Esophagus squamous epithelium (tissue), 4 donors: ENCODE measurements around the gene NUDT1.

Experiments
- POLR2A ChIP-seq, 4 donors: fragments of 450-650 bp; IDR thresholded peaks; one replicate each; pipeline ENCODE4 v1.6.1; 2017; ENCODE audit warnings: antibody characterized with exemption in 4 of 4, mild to moderate bottlenecking in 4 of 4, moderate library complexity in 3 of 4
- TF ChIP-seq, protein P1 (sequence below), 6 experiments: fragments of 450-650 bp in 4 of 6; fragments of 200-600 bp in 2 of 6; sonication (generic) in 2 of 6; IDR thresholded peaks; one replicate each; pipeline ENCODE4 v1.5.1; 2016 to 2019; ENCODE audit warnings: antibody characterized with exemption in 6 of 6, mild to moderate bottlenecking in 4 of 6, moderate library complexity in 4 of 6

DNA sequence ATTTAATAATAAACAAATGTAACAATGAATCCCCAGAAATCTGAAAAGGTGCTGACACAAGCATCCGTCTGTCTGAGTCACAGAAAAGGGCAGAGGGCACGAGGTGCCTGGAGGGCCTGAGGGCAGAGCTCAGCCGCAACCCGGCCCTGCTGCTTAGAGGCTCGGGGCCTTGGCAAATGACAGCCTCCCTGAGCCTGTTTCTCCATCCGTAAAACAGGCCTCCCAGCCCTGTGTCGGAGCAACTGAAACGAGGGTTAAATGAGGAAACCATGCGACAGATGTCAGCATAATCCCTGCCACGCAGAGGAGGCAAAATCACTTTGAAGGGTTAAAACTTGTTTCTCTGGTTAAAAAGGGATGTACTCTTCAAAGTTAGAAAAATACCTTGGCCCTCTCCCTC, 24.9 kb downstream of the NUDT1 start:
- TF ChIP-seq, protein P1, sequence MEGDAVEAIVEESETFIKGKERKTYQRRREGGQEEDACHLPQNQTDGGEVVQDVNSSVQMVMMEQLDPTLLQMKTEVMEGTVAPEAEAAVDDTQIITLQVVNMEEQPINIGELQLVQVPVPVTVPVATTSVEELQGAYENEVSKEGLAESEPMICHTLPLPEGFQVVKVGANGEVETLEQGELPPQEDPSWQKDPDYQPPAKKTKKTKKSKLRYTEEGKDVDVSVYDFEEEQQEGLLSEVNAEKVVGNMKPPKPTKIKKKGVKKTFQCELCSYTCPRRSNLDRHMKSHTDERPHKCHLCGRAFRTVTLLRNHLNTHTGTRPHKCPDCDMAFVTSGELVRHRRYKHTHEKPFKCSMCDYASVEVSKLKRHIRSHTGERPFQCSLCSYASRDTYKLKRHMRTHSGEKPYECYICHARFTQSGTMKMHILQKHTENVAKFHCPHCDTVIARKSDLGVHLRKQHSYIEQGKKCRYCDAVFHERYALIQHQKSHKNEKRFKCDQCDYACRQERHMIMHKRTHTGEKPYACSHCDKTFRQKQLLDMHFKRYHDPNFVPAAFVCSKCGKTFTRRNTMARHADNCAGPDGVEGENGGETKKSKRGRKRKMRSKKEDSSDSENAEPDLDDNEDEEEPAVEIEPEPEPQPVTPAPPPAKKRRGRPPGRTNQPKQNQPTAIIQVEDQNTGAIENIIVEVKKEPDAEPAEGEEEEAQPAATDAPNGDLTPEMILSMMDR (IDR thresholded peaks at IDR 0.05): no peak
- no peak for TF ChIP-seq POLR2A (IDR thresholded peaks at IDR 0.05)
